ENCODE results near the gene TRPC6. TPM values are rescaled to one million over a fixed set of nuclear protein-coding genes. Genes with fewer than 3 reads are reported as not detected.

The TRPC6 gene
- total RNA-seq, 4 donors from 2014 or later, result 55.5 to 77.3 (median 65.8) TPM

GRCh38 chr11:101612481-101612880, 28.7 kb upstream of the TRPC6 start:
- Histone ChIP-seq H3K9me3 (no peaks in the 10 kb centered on the region), H3K36me3 (no peaks in the 10 kb centered on the region), H3K27ac (replicated peaks in 1 of 4) (no peak overlapping the region), H3K4me3 (no peak overlapping the region), H3K27me3 (no peaks in the 10 kb centered on the region), H3K4me1 (no peaks in the 10 kb centered on the region)
- TF ChIP-seq EP300 (IDR thresholded peaks at IDR 0.05), result no peak
- TF ChIP-seq CTCF (IDR thresholded peaks at IDR 0.05), result no peak
- no peak for TF ChIP-seq POLR2A (IDR thresholded peaks at IDR 0.05; ENCODE audit: low read depth)
- TF ChIP-seq POLR2AphosphoS5 (IDR thresholded peaks at IDR 0.05), result no peak
- no peak for DNase-seq (ENCODE audit: extremely low spot score)
- intact Hi-C loops (cut with DNase I), result no loop called here
- WGBS, result 88% methylated on average over 1 of the region's 1 CpG

DNA sequence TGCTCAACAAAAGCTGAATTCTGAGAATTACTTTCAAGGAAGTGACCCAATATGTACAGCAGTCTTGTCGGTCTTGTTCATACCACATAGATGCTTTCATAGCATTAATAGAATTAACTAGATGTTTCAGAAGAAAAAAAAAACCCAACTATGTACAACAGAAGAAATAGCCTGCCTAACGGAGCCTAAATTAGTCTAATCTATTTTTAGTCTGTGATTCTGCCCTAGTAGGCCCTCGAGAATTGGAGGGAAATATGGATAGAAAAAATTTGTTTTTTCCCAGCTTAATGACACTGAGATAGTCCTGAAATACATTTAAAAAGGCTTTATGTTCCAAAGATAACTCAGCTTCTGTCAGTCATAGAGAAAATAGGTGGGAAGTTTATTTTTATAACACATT, 17.1 kb upstream of the TRPC6 start:
- no peaks in the 10 kb centered on the region for H3K9me3 ChIP-seq
- no peaks in the 10 kb centered on the region for H3K4me1 ChIP-seq
- H3K4me3 ChIP-seq, result no peak overlapping the region
- no peak for TF ChIP-seq CTCF (IDR thresholded peaks at IDR 0.05)
- TF ChIP-seq POLR2AphosphoS5 (IDR thresholded peaks at IDR 0.05), result no peak
- no peak for TF ChIP-seq EP300 (IDR thresholded peaks at IDR 0.05)
- no peak for TF ChIP-seq POLR2A (IDR thresholded peaks at IDR 0.05; ENCODE audit: low read depth)
- no peak for DNase-seq (ENCODE audit: extremely low spot score)
- no peak overlapping the region for H3K27ac ChIP-seq (replicated peaks in 1 of 4)
- intact Hi-C loops (cut with DNase I), result no loop called here
- WGBS, result 46% methylated on average over 3 of the region's 3 CpGs
- H3K27me3 ChIP-seq, result no peaks in the 10 kb centered on the region
- no peaks in the 10 kb centered on the region for H3K36me3 ChIP-seq

- 93% methylated on average over 5 of the region's 5 CpGs for WGBS
- intact Hi-C loops (cut with DNase I), result loop anchor here (10.0 kb wide), 1 partner anchor 102 kb away; no protein-coding TSS in a partner anchor
- Histone ChIP-seq H3K4me1 (peaks cover 3 to 14% (median 7%) of the 10 kb centered on the region in 4 donors), H3K9me3 (no peaks in the 10 kb centered on the region), H3K36me3 (no peaks in the 10 kb centered on the region), H3K4me3 (no peak overlapping the region), H3K27me3 (peaks cover 0 to 14% (median 0%) of the 10 kb centered on the region in 4 donors), H3K27ac (replicated peaks in 1 of 4) (no peak overlapping the region)
- no peak for TF ChIP-seq EP300 (IDR thresholded peaks at IDR 0.05)
- no peak for TF ChIP-seq POLR2A (IDR thresholded peaks at IDR 0.05; ENCODE audit: low read depth)
- TF ChIP-seq POLR2AphosphoS5 (IDR thresholded peaks at IDR 0.05), result no peak
- TF ChIP-seq CTCF (IDR thresholded peaks at IDR 0.05), result no peak
- no peak for DNase-seq (ENCODE audit: extremely low spot score)
Measured at GRCh38 chr11:101586965-101587364, 3.2 kb upstream of the TRPC6 start.

- TF ChIP-seq EP300 (IDR thresholded peaks at IDR 0.05) (no peak), CTCF (IDR thresholded peaks at IDR 0.05) (no peak), POLR2A (IDR thresholded peaks at IDR 0.05; ENCODE audit: low read depth) (no peak), POLR2AphosphoS5 (IDR thresholded peaks at IDR 0.05) (no peak)
- peak overlapping the region; percentile 74 to 79 (median 76) for H3K4me3 ChIP-seq
- intact Hi-C loops (cut with DNase I), result loop anchor here (5.0 to 10.0 kb wide), 2 partner anchors 100 to 142 kb away; no protein-coding TSS in a partner anchor
- H3K27ac ChIP-seq (replicated peaks in 1 of 4), result peak overlapping the region; percentile 89 to 96 (median 92)
- H3K36me3 ChIP-seq, result no peaks in the 10 kb centered on the region
- H3K27me3 ChIP-seq, result peaks cover 0 to 14% (median 0%) of the 10 kb centered on the region in 4 donors
- DNase-seq (ENCODE audit: extremely low spot score), result no peak
- no peaks in the 10 kb centered on the region for H3K9me3 ChIP-seq
- H3K4me1 ChIP-seq, result peaks cover 3 to 14% (median 10%) of the 10 kb centered on the region in 4 donors
- 32% methylated on average over 2 of the region's 2 CpGs for WGBS
Measured at GRCh38 chr11:101584655-101585054, 848 bp upstream of the TRPC6 start.

DNA sequence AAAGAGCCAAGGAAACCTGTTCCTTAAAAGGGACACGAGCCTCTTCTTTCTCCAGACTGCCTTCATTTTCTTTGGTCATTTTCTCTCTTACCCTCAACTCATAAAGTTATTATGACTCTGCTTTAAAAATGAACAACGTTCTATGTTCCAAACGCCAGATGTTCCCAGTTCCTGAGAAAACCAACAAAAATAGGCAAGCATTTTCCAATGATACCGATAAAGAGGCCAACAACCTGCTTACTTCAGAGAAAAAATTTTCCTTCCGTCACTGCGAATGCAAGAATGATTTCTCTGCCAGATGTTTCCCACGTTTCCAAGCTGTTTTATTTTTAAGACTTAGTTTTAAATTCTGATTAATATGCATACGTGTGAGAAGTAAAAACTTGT, 315 bp upstream of the TRPC6 start:
- Histone ChIP-seq H3K4me1 (peaks cover 3 to 14% (median 10%) of the 10 kb centered on the region in 4 donors), H3K4me3 (peak overlapping the region; percentile 74 to 79 (median 76)), H3K27ac (replicated peaks in 1 of 4) (peak overlapping the region; percentile 89 to 96 (median 92)), H3K27me3 (peaks cover 0 to 14% (median 0%) of the 10 kb centered on the region in 4 donors), H3K9me3 (no peaks in the 10 kb centered on the region), H3K36me3 (no peaks in the 10 kb centered on the region)
- TF ChIP-seq POLR2A (IDR thresholded peaks at IDR 0.05; ENCODE audit: low read depth) (no peak), EP300 (IDR thresholded peaks at IDR 0.05) (peak; percentile 6), CTCF (IDR thresholded peaks at IDR 0.05) (no peak)
- intact Hi-C loops (cut with DNase I), result loop anchor here (5.0 to 10.0 kb wide), 2 partner anchors 99 to 142 kb away; no protein-coding TSS in a partner anchor
- WGBS, result 19% methylated on average over 8 of the region's 8 CpGs
- no peak for DNase-seq (ENCODE audit: extremely low spot score)

Measured in esophagus muscularis mucosa (tissue), 4 donors.